Ectodermal cell (in vitro differentiated cells): Measurements from ENCODE around the gene GNB3.

Experiments used
- H3K27ac ChIP-seq: 2 replicates; pipeline ENCODE4 v1.7.0; 2013; ENCODE audit warnings: mild to moderate bottlenecking, low read depth, low read length; ENCODE audit not compliant: insufficient read depth, poor library complexity, severe bottlenecking
- H3K27me3 ChIP-seq: 2 replicates; pipeline ENCODE4 v1.7.0; 2013; ENCODE audit warnings: mild to moderate bottlenecking, low read length; ENCODE audit not compliant: insufficient read depth, control insufficient read depth, poor library complexity, severe bottlenecking
- H3K36me3 ChIP-seq: one replicate; pipeline ENCODE4 v1.7.0; 2013; ENCODE audit warnings: low read length; ENCODE audit not compliant: control insufficient read depth, insufficient read depth
- H3K4me1 ChIP-seq: one replicate; pipeline ENCODE4 v1.7.0; 2013; ENCODE audit warnings: low read length; ENCODE audit not compliant: control insufficient read depth, insufficient read depth
- H3K4me3 ChIP-seq: 2 replicates; pipeline ENCODE4 v1.7.0; 2013; ENCODE audit warnings: low read depth, low read length, control low read depth; ENCODE audit not compliant: insufficient read depth
- H3K9me3 ChIP-seq: 2 replicates; pipeline ENCODE4 v1.7.0; 2013; ENCODE audit warnings: mild to moderate bottlenecking, low read length, moderate library complexity; ENCODE audit not compliant: control insufficient read depth
- WGBS, 2 experiments: methylation state at CpG; one replicate each; pipeline ENCODE4 v1.1.7; 2013; ENCODE audit warnings: missing lambda C conversion rate in 2 of 2; 5-methylcytosine and 5-hydroxymethylcytosine counted together

GNB3 gene

DNA sequence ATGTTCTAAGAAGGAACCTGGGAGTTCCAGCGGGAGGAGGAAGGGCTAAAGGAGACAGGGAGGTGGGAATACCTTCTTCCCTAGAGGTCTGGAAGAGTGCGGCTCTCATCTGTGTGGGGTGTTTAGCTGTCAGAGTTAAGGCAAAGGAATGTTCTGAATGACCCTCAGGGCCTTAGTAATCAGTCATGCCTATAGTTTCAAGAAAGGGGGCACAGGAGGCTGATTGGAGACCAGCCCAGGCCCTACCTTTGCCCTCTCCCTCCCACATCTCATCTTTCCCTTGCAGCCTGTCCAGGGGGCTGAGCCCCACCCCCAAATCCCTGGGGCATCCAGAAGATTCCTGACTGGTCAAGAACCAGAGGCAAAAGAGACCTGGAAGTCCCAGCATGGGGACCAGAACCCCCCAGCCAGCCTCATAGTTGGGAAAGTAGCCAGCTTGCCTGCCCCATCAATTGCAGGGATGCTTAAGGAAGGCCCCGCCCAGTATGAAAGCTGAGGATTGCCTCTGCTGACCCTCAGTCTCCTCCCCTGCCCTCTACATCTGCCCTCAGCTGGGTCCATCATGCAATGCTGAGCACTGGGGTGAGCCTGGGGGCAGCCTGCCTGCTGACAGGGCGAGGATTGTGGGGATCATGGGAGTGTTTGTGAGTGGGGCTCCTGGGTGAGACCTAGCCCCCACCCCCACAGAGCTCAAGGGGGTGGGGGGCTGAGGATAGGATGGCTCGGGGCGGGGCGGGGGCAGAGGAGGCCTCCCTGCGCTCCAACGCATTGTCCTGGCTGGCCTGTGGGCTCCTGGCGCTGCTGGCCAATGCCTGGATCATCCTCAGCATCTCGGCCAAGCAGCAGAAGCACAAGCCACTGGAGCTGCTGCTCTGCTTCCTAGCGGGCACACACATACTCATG lies 17.3 kb upstream of the GNB3 start:
- WGBS, 2 experiments, result 78 to 82% methylated on average over 12 of the region's 12 CpGs
- no peaks in the 10 kb centered on the region for H3K36me3 ChIP-seq
- no peaks in the 10 kb centered on the region for H3K27me3 ChIP-seq
- no peak overlapping the region for H3K27ac ChIP-seq
- H3K4me3 ChIP-seq, result no peak overlapping the region
- no peaks in the 10 kb centered on the region for H3K9me3 ChIP-seq
- peaks cover 70% of the 10 kb centered on the region for H3K4me1 ChIP-seq

DNA sequence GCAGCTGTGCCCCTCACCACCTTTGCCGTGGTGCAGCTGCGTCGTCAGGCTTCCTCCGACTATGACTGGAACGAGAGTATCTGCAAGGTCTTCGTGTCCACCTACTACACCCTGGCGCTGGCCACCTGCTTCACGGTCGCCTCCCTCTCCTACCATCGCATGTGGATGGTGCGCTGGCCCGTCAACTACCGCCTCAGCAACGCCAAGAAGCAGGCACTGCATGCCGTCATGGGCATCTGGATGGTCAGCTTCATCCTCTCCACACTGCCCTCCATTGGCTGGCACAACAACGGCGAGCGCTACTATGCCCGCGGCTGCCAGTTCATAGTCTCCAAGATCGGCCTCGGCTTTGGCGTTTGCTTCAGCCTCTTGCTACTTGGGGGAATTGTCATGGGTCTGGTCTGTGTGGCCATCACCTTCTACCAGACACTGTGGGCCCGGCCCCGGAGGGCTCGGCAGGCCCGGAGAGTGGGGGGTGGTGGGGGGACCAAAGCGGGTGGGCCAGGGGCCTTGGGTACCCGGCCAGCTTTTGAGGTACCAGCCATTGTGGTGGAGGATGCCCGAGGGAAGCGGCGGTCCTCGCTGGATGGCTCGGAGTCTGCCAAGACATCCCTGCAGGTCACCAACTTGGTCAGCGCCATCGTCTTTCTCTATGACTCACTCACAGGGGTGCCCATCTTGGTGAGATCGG lies 16.5 kb upstream of the GNB3 start:
- WGBS, 2 experiments, result 94% methylated on average over 37 of the region's 37 CpGs
- Histone ChIP-seq H3K4me3 (no peak overlapping the region), H3K27ac (no peak overlapping the region), H3K36me3 (no peaks in the 10 kb centered on the region), H3K4me1 (peaks cover 62% of the 10 kb centered on the region), H3K9me3 (no peaks in the 10 kb centered on the region), H3K27me3 (no peaks in the 10 kb centered on the region)

DNA sequence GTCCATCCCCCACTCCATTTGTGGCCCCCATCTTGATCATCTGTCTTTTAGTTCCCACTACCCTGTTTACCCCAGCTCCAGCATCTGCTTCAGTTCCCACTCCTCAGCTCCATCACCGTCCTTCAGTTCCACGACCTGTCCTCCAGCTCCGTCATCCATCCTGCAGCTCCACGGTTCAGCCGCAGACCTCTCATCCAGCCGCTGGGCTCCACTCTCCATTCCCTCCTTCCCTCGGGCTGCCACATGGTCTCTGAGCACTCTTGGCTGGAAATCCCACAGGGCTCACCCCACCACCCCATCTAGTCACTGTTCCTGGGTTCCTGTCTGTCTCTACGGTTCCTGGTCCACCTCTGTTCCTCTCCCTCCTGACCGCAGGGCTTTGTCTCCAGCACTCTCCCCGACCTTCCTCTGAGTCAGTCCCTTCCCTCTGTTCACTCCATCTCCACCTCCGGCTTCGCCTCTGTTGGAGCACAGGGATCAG lies 15.8 kb upstream of the GNB3 start:
- Histone ChIP-seq H3K27ac (no peak overlapping the region), H3K4me1 (peaks cover 58% of the 10 kb centered on the region), H3K36me3 (no peaks in the 10 kb centered on the region), H3K4me3 (peak overlapping the region; percentile 6), H3K9me3 (no peaks in the 10 kb centered on the region), H3K27me3 (no peaks in the 10 kb centered on the region)
- WGBS, 2 experiments, result 56 to 60% methylated on average over 12 of the region's 12 CpGs

DNA sequence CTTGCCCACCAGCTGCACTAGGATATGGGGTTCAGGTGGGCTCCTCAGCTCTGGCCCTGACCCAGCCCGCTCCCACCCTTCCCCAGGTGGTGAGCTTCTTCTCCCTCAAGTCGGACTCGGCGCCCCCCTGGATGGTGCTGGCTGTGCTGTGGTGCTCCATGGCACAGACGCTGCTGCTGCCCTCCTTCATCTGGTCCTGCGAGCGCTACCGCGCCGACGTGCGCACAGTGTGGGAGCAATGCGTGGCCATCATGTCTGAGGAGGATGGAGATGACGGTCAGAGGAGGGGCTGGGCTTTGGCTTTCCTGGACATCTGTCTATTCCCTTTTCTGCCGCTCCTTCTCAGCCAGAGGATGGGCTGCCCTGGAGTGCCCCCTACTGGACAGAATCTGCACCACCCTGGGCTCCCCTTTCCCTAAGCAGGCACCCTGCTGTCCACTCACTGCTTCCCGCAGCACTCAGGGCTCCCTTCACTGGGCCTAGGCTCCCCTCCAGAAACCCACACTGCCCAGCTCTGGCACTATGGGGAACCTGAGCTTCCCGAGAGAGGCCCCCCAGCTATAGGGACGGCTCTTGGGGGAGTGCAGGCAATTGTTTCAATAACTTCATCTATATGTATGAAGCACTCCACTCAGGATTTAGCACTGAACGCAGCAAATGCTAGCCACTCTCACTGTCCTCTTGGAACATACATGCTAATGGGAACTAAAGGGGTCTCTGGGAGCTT lies 15.2 kb upstream of the GNB3 start:
- Histone ChIP-seq H3K36me3 (peaks cover 1% of the 10 kb centered on the region), H3K4me3 (peak overlapping the region; percentile 6), H3K9me3 (no peaks in the 10 kb centered on the region), H3K4me1 (peaks cover 58% of the 10 kb centered on the region), H3K27ac (no peak overlapping the region), H3K27me3 (no peaks in the 10 kb centered on the region)
- WGBS, 2 experiments, result 15 to 20% methylated on average over 19 of the region's 19 CpGs

DNA sequence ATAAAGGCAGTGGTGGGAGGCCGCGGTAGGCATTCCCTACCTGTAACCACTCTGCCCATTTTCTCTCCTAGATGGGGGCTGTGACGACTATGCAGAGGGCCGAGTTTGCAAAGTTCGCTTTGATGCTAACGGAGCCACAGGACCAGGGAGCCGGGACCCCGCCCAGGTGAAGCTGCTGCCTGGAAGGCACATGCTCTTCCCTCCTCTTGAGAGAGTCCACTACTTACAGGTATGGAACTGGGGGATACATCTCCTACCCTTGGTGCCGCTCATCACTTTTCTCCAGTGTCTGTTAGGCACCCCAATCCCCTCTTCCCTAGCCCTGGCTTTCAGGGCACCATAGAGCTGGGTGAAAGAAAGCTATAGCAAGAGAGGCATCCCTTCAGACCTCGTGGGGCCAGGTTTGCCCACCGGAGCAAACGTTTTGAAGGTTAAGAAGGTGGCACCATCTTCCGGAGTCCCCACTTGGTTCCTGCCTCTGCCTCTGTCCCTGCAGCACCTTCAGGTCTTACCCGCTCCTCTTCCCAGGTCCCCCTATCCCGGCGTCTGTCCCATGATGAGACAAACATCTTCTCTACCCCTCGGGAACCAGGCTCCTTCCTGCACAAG lies 14.5 kb upstream of the GNB3 start:
- 83 to 84% methylated on average over 17 of the region's 17 CpGs for WGBS, 2 experiments

DNA sequence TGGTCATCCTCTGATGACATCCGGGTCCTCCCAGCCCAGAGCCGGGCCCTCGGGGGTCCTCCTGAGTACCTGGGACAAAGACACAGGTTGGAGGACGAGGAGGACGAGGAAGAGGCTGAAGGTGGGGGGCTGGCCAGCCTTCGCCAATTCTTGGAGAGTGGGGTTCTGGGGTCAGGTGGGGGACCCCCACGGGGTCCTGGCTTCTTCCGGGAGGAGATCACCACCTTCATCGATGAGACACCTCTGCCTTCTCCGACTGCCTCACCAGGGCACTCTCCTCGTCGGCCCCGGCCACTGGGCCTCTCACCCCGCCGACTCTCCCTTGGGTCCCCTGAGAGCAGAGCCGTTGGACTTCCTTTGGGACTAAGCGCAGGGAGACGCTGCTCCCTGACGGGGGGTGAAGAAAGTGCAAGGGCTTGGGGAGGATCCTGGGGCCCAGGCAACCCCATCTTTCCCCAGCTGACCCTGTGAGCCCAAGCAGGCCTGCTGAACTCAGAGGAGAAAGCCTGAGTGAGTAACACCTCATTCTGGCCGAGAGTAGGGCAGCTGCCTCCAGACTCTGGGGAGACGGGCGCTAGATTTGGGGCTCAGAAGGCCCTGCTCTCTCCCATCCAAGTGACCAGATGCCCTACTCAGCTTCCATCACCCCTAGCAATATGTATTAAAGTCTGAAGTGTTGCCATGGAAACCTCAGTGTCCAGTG lies 13.8 kb upstream of the GNB3 start:
- Histone ChIP-seq H3K27ac (peak overlapping the region; percentile 60), H3K9me3 (no peaks in the 10 kb centered on the region), H3K4me1 (peaks cover 51% of the 10 kb centered on the region), H3K4me3 (no peak overlapping the region), H3K27me3 (no peaks in the 10 kb centered on the region), H3K36me3 (peaks cover 14% of the 10 kb centered on the region)
- 81 to 86% methylated on average over 22 of the region's 22 CpGs for WGBS, 2 experiments

More for the DNA sequence above, 14.5 kb upstream of the GNB3 start:
- peaks cover 8% of the 10 kb centered on the region for H3K36me3 ChIP-seq
- H3K4me3 ChIP-seq, result no peak overlapping the region
- H3K9me3 ChIP-seq, result no peaks in the 10 kb centered on the region
- H3K4me1 ChIP-seq, result peaks cover 52% of the 10 kb centered on the region
- no peak overlapping the region for H3K27ac ChIP-seq
- H3K27me3 ChIP-seq, result no peaks in the 10 kb centered on the region

DNA sequence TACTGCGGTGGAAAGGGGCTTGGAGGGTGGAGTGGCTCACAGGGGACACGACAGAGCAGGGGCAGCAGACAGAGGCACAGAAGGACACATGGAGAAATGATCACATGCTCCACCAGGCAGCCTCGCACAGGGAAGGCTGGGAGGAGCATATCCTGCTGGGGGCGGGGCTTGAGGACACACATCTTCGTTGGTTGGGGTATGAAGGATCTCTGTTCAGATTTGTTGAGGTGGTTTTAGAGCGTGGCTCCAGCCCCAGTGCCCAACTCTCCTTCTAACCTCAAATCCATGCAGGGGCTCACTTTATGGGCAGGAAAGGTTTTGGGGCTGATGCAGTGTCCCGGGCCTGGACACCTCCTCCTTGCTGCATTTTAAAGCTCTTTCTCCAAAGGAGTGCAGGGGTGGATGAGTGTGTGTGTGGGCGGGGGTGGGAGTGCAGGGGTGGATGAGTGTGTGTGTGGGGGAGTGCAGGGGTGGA lies 13.3 kb upstream of the GNB3 start:
- H3K9me3 ChIP-seq, result no peaks in the 10 kb centered on the region
- H3K27me3 ChIP-seq, result no peaks in the 10 kb centered on the region
- peak overlapping the region; percentile 60 for H3K27ac ChIP-seq
- peaks cover 16% of the 10 kb centered on the region for H3K36me3 ChIP-seq
- 3 to 5% methylated on average over 7 of the region's 8 CpGs for WGBS, 2 experiments
- H3K4me3 ChIP-seq, result peak overlapping the region; percentile 20
- H3K4me1 ChIP-seq, result peaks cover 45% of the 10 kb centered on the region

DNA sequence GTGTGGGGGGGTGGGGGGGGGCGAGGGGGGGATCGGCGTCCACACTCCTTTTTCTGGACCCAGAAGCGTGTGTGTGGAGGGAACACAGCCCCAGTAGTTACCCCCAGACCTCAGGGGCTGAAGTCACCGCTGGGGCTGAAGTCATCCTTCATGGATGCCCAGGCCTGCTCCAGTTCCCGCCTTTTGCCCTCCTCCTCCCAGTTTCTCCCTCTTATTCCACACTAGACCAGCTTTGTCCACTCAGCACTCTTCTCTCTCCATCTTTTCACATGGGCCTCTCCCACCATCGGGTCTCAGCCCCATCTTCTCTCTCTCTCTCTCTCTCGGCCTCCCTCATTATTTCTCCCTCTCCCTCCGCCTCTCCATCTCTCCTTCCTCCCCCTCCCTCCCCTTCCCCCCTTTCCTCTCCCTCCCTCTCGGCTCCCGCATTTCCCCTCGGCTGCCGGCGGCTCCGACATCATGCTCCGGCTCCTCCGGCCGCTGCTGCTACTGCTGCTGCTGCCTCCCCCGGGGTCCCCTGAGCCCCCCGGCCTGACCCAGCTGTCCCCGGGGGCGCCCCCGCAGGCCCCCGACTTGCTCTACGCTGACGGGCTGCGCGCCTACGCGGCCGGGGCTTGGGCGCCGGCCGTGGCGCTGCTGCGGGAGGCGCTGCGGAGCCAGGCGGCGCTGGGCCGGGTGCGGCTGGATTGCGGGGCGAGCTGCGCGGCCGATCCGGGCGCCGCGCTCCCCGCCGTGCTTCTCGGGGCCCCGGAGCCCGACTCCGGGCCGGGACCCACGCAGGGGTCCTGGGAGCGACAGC lies 12.5 kb upstream of the GNB3 start, which contains the start of gene P3H3:
TSS of gene P3H3 (plus strand) at position 426 of the 799 bp plus-strand sequence. CDS start at position 460, 34 bp downstream.
- Histone ChIP-seq H3K36me3 (peaks cover 17% of the 10 kb centered on the region), H3K27me3 (no peaks in the 10 kb centered on the region), H3K4me3 (peak within 1 kb of the TSS; percentile 96), H3K4me1 (peaks cover 38% of the 10 kb centered on the region), H3K9me3 (no peaks in the 10 kb centered on the region), H3K27ac (peak within 1 kb of the TSS; percentile 60)
- WGBS, 2 experiments, result 0% methylated on average over 59 to 60 of the region's 60 CpGs
